ENCODE data around the gene SLC6A4. TPM values are rescaled to one million over a fixed set of nuclear protein-coding genes. Genes with fewer than 3 reads are reported as not detected.
A peak's percentile ranks its signal among the peaks of the same experiment; 100 is the strongest.

SLC6A4 gene
- total and polyA plus RNA-seq, 10 donors = under 0.01 to 0.34 (median 0.15) TPM; not detected in 3

DNA sequence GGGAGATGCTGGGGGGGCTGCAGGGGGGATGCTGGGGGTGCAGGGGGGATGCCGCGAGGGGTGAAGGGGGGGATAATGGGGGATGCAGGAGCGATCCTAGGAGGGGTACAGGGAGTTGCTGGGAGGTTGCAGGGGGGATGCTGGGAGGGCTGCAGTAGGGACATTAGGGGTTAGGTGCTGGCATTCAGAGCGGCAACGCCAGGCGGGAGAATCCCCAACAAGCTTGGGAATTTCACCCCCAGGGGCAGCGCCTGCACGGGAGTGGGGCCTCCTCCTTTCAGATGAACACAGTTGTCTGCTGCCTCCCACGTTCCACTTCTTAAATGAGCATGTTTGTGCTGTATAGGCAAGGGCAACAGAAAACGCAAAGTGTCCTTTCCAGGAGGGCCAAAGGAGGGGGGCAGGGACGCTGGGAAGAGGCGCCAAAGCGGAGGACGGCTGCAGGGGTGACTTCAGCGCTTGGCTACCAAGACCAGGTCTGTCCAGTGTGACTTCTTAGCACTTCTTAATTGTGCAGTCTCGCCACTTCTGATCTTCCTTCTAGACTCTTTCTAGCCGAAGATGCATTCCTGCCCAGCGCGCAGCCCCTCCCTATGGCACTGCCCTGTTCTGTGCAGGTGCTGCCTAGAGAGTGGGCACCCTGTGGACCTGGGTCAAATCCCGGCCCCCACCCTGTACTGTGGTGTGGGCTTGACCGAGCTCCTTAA lies 2.0 kb upstream of the SLC6A4 start:
- Histone ChIP-seq H3K4me3 (no peak overlapping the region), H3K36me3 (no peaks in the 10 kb centered on the region), H3K27me3 (replicated peaks in 1 of 7) (peaks cover 8 to 74% (median 49%) of the 10 kb centered on the region in 7 donors), H3K27ac (no peak overlapping the region), H3K4me1 (peaks cover 11 to 43% (median 27%) of the 10 kb centered on the region in 6 donors), H3K9me3 (no peaks in the 10 kb centered on the region)
- TF ChIP-seq POLR2A (IDR thresholded peaks at IDR 0.05) (no peak), POLR2AphosphoS5 (IDR thresholded peaks at IDR 0.05) (no peak)
- TF ChIP-seq, protein P1, sequence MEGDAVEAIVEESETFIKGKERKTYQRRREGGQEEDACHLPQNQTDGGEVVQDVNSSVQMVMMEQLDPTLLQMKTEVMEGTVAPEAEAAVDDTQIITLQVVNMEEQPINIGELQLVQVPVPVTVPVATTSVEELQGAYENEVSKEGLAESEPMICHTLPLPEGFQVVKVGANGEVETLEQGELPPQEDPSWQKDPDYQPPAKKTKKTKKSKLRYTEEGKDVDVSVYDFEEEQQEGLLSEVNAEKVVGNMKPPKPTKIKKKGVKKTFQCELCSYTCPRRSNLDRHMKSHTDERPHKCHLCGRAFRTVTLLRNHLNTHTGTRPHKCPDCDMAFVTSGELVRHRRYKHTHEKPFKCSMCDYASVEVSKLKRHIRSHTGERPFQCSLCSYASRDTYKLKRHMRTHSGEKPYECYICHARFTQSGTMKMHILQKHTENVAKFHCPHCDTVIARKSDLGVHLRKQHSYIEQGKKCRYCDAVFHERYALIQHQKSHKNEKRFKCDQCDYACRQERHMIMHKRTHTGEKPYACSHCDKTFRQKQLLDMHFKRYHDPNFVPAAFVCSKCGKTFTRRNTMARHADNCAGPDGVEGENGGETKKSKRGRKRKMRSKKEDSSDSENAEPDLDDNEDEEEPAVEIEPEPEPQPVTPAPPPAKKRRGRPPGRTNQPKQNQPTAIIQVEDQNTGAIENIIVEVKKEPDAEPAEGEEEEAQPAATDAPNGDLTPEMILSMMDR (IDR thresholded peaks at IDR 0.05 in 8 of 11, conservative IDR thresholded peaks at IDR 0.05 in 3 of 11) = no peak
- intact Hi-C loops (cut with DNase I; ENCODE audit: low total_unique reads) = no loop called here
- DNase-seq = peak; percentile 35
- 22 to 30% (median 26%) methylated on average over 18 to 21 of the region's 21 CpGs for WGBS, 5 donors

DNA sequence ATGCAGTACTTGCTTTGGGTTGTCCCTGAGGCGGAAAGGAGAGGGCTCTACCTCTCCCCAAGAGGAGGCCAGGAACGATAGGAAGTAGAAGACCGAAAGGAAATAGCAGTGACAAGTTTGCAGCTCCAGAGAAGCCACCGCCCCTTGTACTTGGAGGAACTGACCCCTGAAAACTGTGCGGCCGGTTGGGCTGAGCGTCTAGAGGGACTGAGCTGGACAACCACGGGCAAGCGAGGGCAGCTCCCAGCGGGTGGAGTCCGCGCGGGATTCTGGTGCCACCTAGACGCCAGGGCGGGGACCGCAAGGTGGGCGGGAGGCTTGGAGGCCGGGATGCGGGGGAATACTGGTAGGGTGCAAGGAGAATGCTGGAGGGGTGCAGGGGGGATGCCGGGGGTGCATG lies 1.3 kb upstream of the SLC6A4 start:
- DNase-seq = peak; percentile 80

DNA sequence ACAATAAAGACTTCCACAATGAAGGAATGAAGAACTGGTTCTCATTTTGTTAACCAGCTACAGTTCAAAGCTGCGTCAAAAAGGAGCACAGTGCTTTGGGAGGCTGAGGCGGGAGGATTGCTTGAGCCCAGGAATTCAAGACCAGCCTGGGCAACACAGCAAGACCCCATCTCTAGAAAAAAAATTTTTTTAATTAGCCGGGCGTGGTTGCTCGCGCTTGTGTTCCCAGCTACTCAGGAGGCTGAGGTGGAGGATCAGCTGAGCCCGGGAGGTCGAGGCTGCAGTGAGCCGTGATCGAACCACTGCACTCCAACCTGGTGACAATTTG lies 764 bp upstream of the SLC6A4 start:
- peaks cover 8 to 78% (median 49%) of the 10 kb centered on the region in 7 donors for H3K27me3 ChIP-seq (replicated peaks in 1 of 7)
- H3K4me3 ChIP-seq = peak overlapping the region in 3 of 8 donors; percentile 7 to 61 (median 34)
- TF ChIP-seq POLR2AphosphoS5 (IDR thresholded peaks at IDR 0.05) (no peak), POLR2A (IDR thresholded peaks at IDR 0.05) (no peak)
- TF ChIP-seq, protein P1 (IDR thresholded peaks at IDR 0.05 in 8 of 11, conservative IDR thresholded peaks at IDR 0.05 in 3 of 11) = no peak
- no peak overlapping the region for H3K27ac ChIP-seq
- WGBS, 5 donors = 55 to 65% (median 60%) methylated on average over 10 of the region's 10 CpGs
- peak; percentile 40 for DNase-seq
- H3K4me1 ChIP-seq = peaks cover 11 to 43% (median 27%) of the 10 kb centered on the region in 6 donors
- intact Hi-C loops (cut with DNase I; ENCODE audit: low total_unique reads) = no loop called here
- H3K9me3 ChIP-seq = no peaks in the 10 kb centered on the region
- H3K36me3 ChIP-seq = no peaks in the 10 kb centered on the region

More for the DNA sequence above, 1.3 kb upstream of the SLC6A4 start:
- intact Hi-C loops (cut with DNase I; ENCODE audit: low total_unique reads) = no loop called here
- peaks cover 11 to 43% (median 27%) of the 10 kb centered on the region in 6 donors for H3K4me1 ChIP-seq
- H3K27me3 ChIP-seq (replicated peaks in 1 of 7) = peaks cover 8 to 78% (median 49%) of the 10 kb centered on the region in 7 donors
- H3K36me3 ChIP-seq = no peaks in the 10 kb centered on the region
- H3K9me3 ChIP-seq = no peaks in the 10 kb centered on the region
- H3K27ac ChIP-seq = no peak overlapping the region
- peak overlapping the region in 2 of 8 donors; percentile 34 to 61 for H3K4me3 ChIP-seq
- 3 to 5% (median 4%) methylated on average over 13 to 20 of the region's 20 CpGs for WGBS, 5 donors
- TF ChIP-seq, protein P1 (IDR thresholded peaks at IDR 0.05 in 8 of 11, conservative IDR thresholded peaks at IDR 0.05 in 3 of 11) = peak in 1 of 11 experiments; percentile 9
- no peak for TF ChIP-seq POLR2AphosphoS5 (IDR thresholded peaks at IDR 0.05)

DNA sequence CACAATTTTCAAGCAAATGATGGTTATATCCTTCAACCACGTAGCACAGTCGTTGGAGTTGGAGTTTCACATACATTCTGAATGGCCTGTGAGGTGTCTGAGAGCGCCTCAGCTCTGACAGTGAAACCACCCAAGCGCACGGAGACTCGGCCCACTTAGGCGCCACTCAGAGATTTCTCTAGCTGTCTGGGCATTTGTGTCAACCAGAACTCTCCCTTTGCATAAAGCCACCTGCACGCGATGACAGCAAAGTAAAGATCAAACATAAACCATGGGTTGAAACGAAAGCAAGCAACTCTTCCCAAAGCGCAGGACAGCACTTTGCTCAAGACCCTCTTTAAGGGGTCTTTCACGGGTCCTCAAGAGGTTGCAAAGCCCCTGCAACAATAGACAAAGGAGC lies 533 bp downstream of the SLC6A4 start:
- intact Hi-C loops (cut with DNase I; ENCODE audit: low total_unique reads) = no loop called here
- Histone ChIP-seq H3K36me3 (no peaks in the 10 kb centered on the region), H3K4me3 (peak overlapping the region in 7 of 8 donors; percentile 7 to 61 (median 27)), H3K9me3 (no peaks in the 10 kb centered on the region), H3K4me1 (peaks cover 11 to 43% (median 27%) of the 10 kb centered on the region in 6 donors), H3K27ac (no peak overlapping the region), H3K27me3 (replicated peaks in 1 of 7) (peaks cover 8 to 84% (median 49%) of the 10 kb centered on the region in 7 donors)
- no peak for DNase-seq
- TF ChIP-seq POLR2AphosphoS5 (IDR thresholded peaks at IDR 0.05) (no peak), POLR2A (IDR thresholded peaks at IDR 0.05) (no peak)
- TF ChIP-seq, protein P1 (IDR thresholded peaks at IDR 0.05 in 8 of 11, conservative IDR thresholded peaks at IDR 0.05 in 3 of 11) = no peak
- 32 to 45% (median 44%) methylated on average over 12 of the region's 12 CpGs for WGBS, 5 donors

All from spleen (tissue), 11 donors.